Renal pelvis (tissue), 4 donors: ENCODE results near the gene TCEA3. TPM values are rescaled to one million over a fixed set of nuclear protein-coding genes. Genes with fewer than 3 reads are reported as not detected.

Experiments used
- DNase-seq: peaks from one replicate; pipeline ENCODE4 v3.0.0-alpha.2; 2013
- polyA plus RNA-seq, 3 donors: library from polyadenylated mRNA; unstranded; fragments of 120-200 nt; gene quantifications; one replicate each; pipeline ENCODE4 v1.2.1, GENCODE V29; 2013; ENCODE audit not compliant: insufficient read length in 3 of 3

TCEA3 gene
- polyA plus RNA-seq, 3 donors = 51.8 to 57.3 (median 52.5) TPM

- peak; percentile 78 for DNase-seq
These were observed 53.6 kb downstream of the TCEA3 start for GRCh38 chr1:23370709-23371584.

- no peak for DNase-seq
These were observed 54.2 kb downstream of the TCEA3 start for GRCh38 chr1:23370330-23370708.

GRCh38 chr1:23369335-23370013, 55.1 kb downstream of the TCEA3 start, which contains the start of gene ZNF436:
Gene ZNF436 (minus strand): TSS chr1:23369836. CDS start chr1:23368005, 1,831 bp downstream.
- peak; percentile 87 for DNase-seq

- DNase-seq = peak; percentile 94
These were observed 55.8 kb downstream of the TCEA3 start for GRCh38 chr1:23368562-23369334.

GRCh38 chr1:23367791-23368561, 56.6 kb downstream of the TCEA3 start:
- DNase-seq = peak; percentile 99

GRCh38 chr1:23367451-23367790, 57.1 kb downstream of the TCEA3 start:
- no peak for DNase-seq

- DNase-seq = no peak
These were observed 58.0 kb downstream of the TCEA3 start for GRCh38 chr1:23366598-23366997.

- no peak for DNase-seq
These were observed 58.4 kb downstream of the TCEA3 start for GRCh38 chr1:23366146-23366545.

- no peak for DNase-seq
These were observed 62.3 kb downstream of the TCEA3 start for GRCh38 chr1:23362218-23362713.

GRCh38 chr1:23358310-23358875, 66.2 kb downstream of the TCEA3 start:
- DNase-seq = no peak

- no peak for DNase-seq
These were observed 67.2 kb downstream of the TCEA3 start for GRCh38 chr1:23357138-23357908.

- DNase-seq = no peak
These were observed 67.9 kb downstream of the TCEA3 start for GRCh38 chr1:23356471-23357137.

- DNase-seq = no peak
These were observed 70.3 kb downstream of the TCEA3 start for GRCh38 chr1:23354245-23354644.

- no peak for DNase-seq
These were observed 72.4 kb downstream of the TCEA3 start for GRCh38 chr1:23352096-23352695.

- DNase-seq = no peak
These were observed 78.6 kb downstream of the TCEA3 start for GRCh38 chr1:23345920-23346319.

GRCh38 chr1:23344987-23345472, 79.5 kb downstream of the TCEA3 start:
- DNase-seq = peak; percentile 47

GRCh38 chr1:23344111-23344986, 80.2 kb downstream of the TCEA3 start, which contains the start of gene HNRNPR:
Gene HNRNPR (minus strand): TSS chr1:23344284. CDS start chr1:23341008, 3,276 bp downstream.
- peak; percentile 100 for DNase-seq
